ENCODE measurements around the gene MYBBP1A.
A peak's percentile ranks its signal among the peaks of the same experiment; 100 is the strongest.
"Not testable (repeated sequence)": the region's sequence is repeated elsewhere in the genome, so short reads cannot be mapped to it uniquely, and the experiment has no call there.

Gene MYBBP1A

GRCh38 chr17:4588391-4588790 lies 33.2 kb upstream of the MYBBP1A start:
- DNase-seq (ENCODE audit: low spot score): no peak

- DNase-seq (ENCODE audit: low spot score): no peak
Measured at GRCh38 chr17:4587803-4588202, 32.6 kb upstream of the MYBBP1A start.

GRCh38 chr17:4587195-4587594 lies 32.0 kb upstream of the MYBBP1A start:
- no peak for DNase-seq (ENCODE audit: low spot score)

GRCh38 chr17:4586043-4586442 lies 30.9 kb upstream of the MYBBP1A start:
- DNase-seq (ENCODE audit: low spot score): no peak

- no peak for DNase-seq (ENCODE audit: low spot score)
Measured at GRCh38 chr17:4585638-4585994, 30.4 kb upstream of the MYBBP1A start.

GRCh38 chr17:4584917-4585637 lies 29.9 kb upstream of the MYBBP1A start:
- no peak for DNase-seq (ENCODE audit: low spot score)

GRCh38 chr17:4584101-4584916 lies 29.1 kb upstream of the MYBBP1A start, which contains the start of gene SMTNL2:
SMTNL2 (plus strand) TSS chr17:4584529; CDS start chr17:4584606, 77 bp downstream.
- peak; percentile 64 for DNase-seq (ENCODE audit: low spot score)

- DNase-seq (ENCODE audit: low spot score): peak; percentile 58
Measured at GRCh38 chr17:4583782-4584100, 28.6 kb upstream of the MYBBP1A start.

- no peak for DNase-seq (ENCODE audit: low spot score)
Measured at GRCh38 chr17:4583206-4583605, 28.0 kb upstream of the MYBBP1A start.

- DNase-seq (ENCODE audit: low spot score): no peak
Measured at GRCh38 chr17:4582691-4583090, 27.5 kb upstream of the MYBBP1A start.

- DNase-seq (ENCODE audit: low spot score): no peak
Measured at GRCh38 chr17:4582101-4582501, 26.9 kb upstream of the MYBBP1A start.

- no peak for DNase-seq (ENCODE audit: low spot score)
Measured at GRCh38 chr17:4580291-4580690, 25.1 kb upstream of the MYBBP1A start.

- no peak for DNase-seq (ENCODE audit: low spot score)
Measured at GRCh38 chr17:4579678-4580077, 24.5 kb upstream of the MYBBP1A start.

GRCh38 chr17:4578349-4578748 lies 23.2 kb upstream of the MYBBP1A start:
- DNase-seq (ENCODE audit: low spot score): not testable (repeated sequence)

GRCh38 chr17:4577386-4577993 lies 22.3 kb upstream of the MYBBP1A start:
- DNase-seq (ENCODE audit: low spot score): no peak

GRCh38 chr17:4576729-4577322 lies 21.6 kb upstream of the MYBBP1A start:
- DNase-seq (ENCODE audit: low spot score): no peak

- DNase-seq (ENCODE audit: low spot score): no peak
Measured at GRCh38 chr17:4576161-4576558, 21.0 kb upstream of the MYBBP1A start.

GRCh38 chr17:4574448-4575045 lies 19.4 kb upstream of the MYBBP1A start:
- DNase-seq (ENCODE audit: low spot score): no peak

- DNase-seq (ENCODE audit: low spot score): no peak
Measured at GRCh38 chr17:4573669-4574068, 18.5 kb upstream of the MYBBP1A start.

GRCh38 chr17:4573115-4573514 lies 17.9 kb upstream of the MYBBP1A start:
- no peak for DNase-seq (ENCODE audit: low spot score)

- no peak for DNase-seq (ENCODE audit: low spot score)
Measured at GRCh38 chr17:4572131-4572530, 16.9 kb upstream of the MYBBP1A start.

- DNase-seq (ENCODE audit: low spot score): no peak
Measured at GRCh38 chr17:4569591-4569990, 14.4 kb upstream of the MYBBP1A start.

Measured in D341Med (cell line).